Trophoblast cell (in vitro differentiated cells and primary cell): Measurements from ENCODE around the gene CORO7.

Experiments used
- DNase-seq, 2 donors: peaks; one replicate each; pipeline ENCODE4 v3.0.0-alpha.2; 2016
- H2AFZ ChIP-seq: 2 replicates; pipeline ENCODE4 v1.6.1; 2013; ENCODE audit warnings: low read length, moderate library complexity, mild to moderate bottlenecking; ENCODE audit not compliant: insufficient read depth, poor library complexity
- H2AK5ac ChIP-seq: 2 replicates; pipeline ENCODE4 v1.6.1; 2013; ENCODE audit warnings: mild to moderate bottlenecking, low read length
- H2BK120ac ChIP-seq: 2 replicates; pipeline ENCODE4 v1.6.1; 2013; ENCODE audit warnings: low read length, mild to moderate bottlenecking, moderate library complexity; ENCODE audit not compliant: insufficient read depth, poor library complexity
- H2BK12ac ChIP-seq: 2 replicates; pipeline ENCODE4 v1.6.1; 2013; ENCODE audit warnings: mild to moderate bottlenecking, low read length, moderate library complexity
- H2BK5ac ChIP-seq: 2 replicates; pipeline ENCODE4 v1.6.1; 2013; ENCODE audit warnings: low read length, low read depth, moderate library complexity, mild to moderate bottlenecking; ENCODE audit not compliant: poor library complexity
- H3K14ac ChIP-seq: 2 replicates; pipeline ENCODE4 v1.6.1; 2013; ENCODE audit warnings: mild to moderate bottlenecking, low read length
- H3K18ac ChIP-seq: 2 replicates; pipeline ENCODE4 v1.6.1; 2013; ENCODE audit warnings: mild to moderate bottlenecking, low read length
- H3K23ac ChIP-seq: 2 replicates; pipeline ENCODE4 v1.6.1; 2013; ENCODE audit warnings: low read length
- H3K27ac ChIP-seq: 2 replicates; pipeline ENCODE4 v1.5.1; 2013; ENCODE audit warnings: low read depth, mild to moderate bottlenecking, inconsistent platforms, low read length, moderate library complexity
- H3K27me3 ChIP-seq: 2 replicates; pipeline ENCODE4 v1.6.1; 2013; ENCODE audit warnings: inconsistent platforms, mild to moderate bottlenecking, low read length, moderate library complexity; ENCODE audit not compliant: insufficient read depth
- H3K36me3 ChIP-seq, 2 experiments: 1 replicate in 1 of 2; 2 replicates in 1 of 2; pipeline ENCODE4 v1.6.1; 2013; ENCODE audit warnings: low read length in 2 of 2, mild to moderate bottlenecking in 2 of 2, moderate library complexity in 1 of 2; ENCODE audit not compliant: insufficient read depth in 2 of 2, control insufficient read depth in 1 of 2
- H3K4ac ChIP-seq: 2 replicates; pipeline ENCODE4 v1.6.1; 2013; ENCODE audit warnings: low read depth, mild to moderate bottlenecking, low read length, moderate library complexity
- H3K4me1 ChIP-seq, 2 experiments: 1 replicate in 1 of 2; 2 replicates in 1 of 2; pipeline ENCODE4 v1.6.1; 2013; ENCODE audit warnings: low read length in 2 of 2, mild to moderate bottlenecking in 2 of 2, moderate library complexity in 1 of 2; ENCODE audit not compliant: insufficient read depth in 2 of 2, control insufficient read depth in 1 of 2
- H3K4me2 ChIP-seq: 2 replicates; pipeline ENCODE4 v1.6.1; 2013; ENCODE audit warnings: inconsistent platforms, mild to moderate bottlenecking, low read length, moderate library complexity
- H3K4me3 ChIP-seq: 2 replicates; pipeline ENCODE4 v1.5.1; 2013; ENCODE audit warnings: mild to moderate bottlenecking, low read depth, low read length, inconsistent platforms
- H3K79me1 ChIP-seq: one replicate; pipeline ENCODE4 v1.6.1; 2013; ENCODE audit warnings: low read length
- H3K79me2 ChIP-seq: 2 replicates; pipeline ENCODE4 v1.6.1; 2013; ENCODE audit warnings: low read length, mild to moderate bottlenecking; ENCODE audit not compliant: control insufficient read depth, insufficient read depth, poor library complexity
- H3K9ac ChIP-seq: 2 replicates; pipeline ENCODE4 v1.6.1; 2013; ENCODE audit warnings: mild to moderate bottlenecking, low read length
- H3K9me3 ChIP-seq: 2 replicates; pipeline ENCODE4 v1.6.1; 2013; ENCODE audit warnings: low read depth, mild to moderate bottlenecking, control low read depth, inconsistent platforms, low read length; ENCODE audit not compliant: insufficient read depth
- H4K12ac ChIP-seq: 2 replicates; pipeline ENCODE4 v1.6.1; 2013; ENCODE audit warnings: low read depth, mild to moderate bottlenecking, low read length, moderate library complexity
- H4K8ac ChIP-seq: 2 replicates; pipeline ENCODE4 v1.6.1; 2013; ENCODE audit warnings: low read depth, mild to moderate bottlenecking, low read length, moderate library complexity
- H4K91ac ChIP-seq: one replicate; pipeline ENCODE4 v1.6.1; 2013; ENCODE audit warnings: low read depth, mild to moderate bottlenecking, low read length, moderate library complexity
- WGBS: extraction: QIAGEN DNeasy Blood & Tissue Kit; methylation state at CpG from one replicate; pipeline ENCODE4 v1.1.7; 2013; ENCODE audit warnings: missing lambda C conversion rate; ENCODE audit not compliant: insufficient read length, insufficient coverage; ENCODE audit errors: extremely low coverage; 5-methylcytosine and 5-hydroxymethylcytosine counted together

CORO7 gene

GRCh38 chr16:4362476-4363135 is 53.8 kb downstream of the CORO7 start:
- no peak for DNase-seq
- Histone ChIP-seq H3K79me1 (no peaks in the 10 kb centered on the region), H2BK5ac (no peak overlapping the region), H4K12ac (no peak overlapping the region), H3K9ac (no peak overlapping the region), H3K27me3 (no peaks in the 10 kb centered on the region), H3K4ac (no peak overlapping the region), H3K9me3 (peaks cover 6% of the 10 kb centered on the region), H2BK12ac (no peak overlapping the region), H3K27ac (no peak overlapping the region), H3K4me2 (no peak overlapping the region), H2AFZ (no peak overlapping the region), H2BK120ac (no peak overlapping the region), H2AK5ac (no peak overlapping the region), H4K91ac (no peak overlapping the region), H3K4me1 (peaks cover 11 to 15% of the 10 kb centered on the region in 2 experiments), H3K23ac (no peak overlapping the region), H3K14ac (no peak overlapping the region), H3K36me3 (peaks cover 7 to 24% of the 10 kb centered on the region in 2 experiments), H3K18ac (no peak overlapping the region), H3K79me2 (no peaks in the 10 kb centered on the region), H4K8ac (no peak overlapping the region), H3K4me3 (no peak overlapping the region)
- WGBS, result no CpG with 5 or more reads among the region's 19 CpGs

GRCh38 chr16:4361944-4362311 is 54.5 kb downstream of the CORO7 start:
- H4K8ac ChIP-seq, result no peak overlapping the region
- no CpG with 5 or more reads among the region's 12 CpGs for WGBS
- no peak for DNase-seq

DNA sequence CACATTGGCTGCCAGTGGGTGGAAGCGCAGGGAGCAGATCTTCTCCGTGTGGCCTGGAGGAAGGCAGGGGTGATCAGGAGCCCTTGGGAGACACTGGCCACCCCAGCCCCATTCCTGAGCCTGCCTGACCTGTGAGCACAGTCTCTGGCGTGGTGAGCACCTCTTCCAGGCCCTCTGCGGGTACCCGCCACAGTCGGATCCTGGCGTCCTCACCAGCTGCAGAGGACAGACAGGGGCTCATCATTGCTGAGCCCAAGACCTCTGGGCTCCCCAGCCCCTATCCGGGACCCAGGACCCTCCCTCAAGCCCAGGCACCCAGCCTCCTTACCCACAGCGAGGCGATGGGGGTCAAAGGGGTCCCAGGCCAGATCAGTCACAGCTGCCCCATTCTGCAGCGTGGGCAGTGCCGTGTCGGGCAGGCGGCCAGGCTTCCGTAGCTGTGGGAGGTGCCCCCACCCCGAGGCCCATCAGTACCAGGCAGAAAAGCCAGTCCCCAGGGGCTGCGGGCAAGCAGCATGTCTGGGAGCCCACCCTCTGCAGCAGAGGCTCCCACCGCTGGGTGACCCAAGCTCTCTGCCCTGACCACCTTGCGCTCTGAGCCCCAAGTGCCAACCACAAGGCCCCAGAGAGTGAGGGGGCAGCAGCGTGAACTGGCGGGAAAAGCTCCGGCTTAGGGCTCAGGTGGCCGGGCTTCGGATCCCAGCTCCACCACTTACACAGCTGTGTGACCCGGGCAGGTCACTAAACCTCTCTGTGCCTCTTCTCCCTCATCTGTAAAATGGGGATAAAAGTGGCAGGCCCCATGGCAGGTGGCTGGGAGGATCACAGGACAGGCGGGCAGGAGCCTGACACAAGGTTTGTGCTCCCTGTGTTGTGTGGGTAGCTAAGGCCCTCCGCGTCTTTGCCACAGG is 55.1 kb downstream of the CORO7 start:
- H3K4ac ChIP-seq, result no peak overlapping the region
- no peak overlapping the region for H3K23ac ChIP-seq
- H3K79me1 ChIP-seq, result no peaks in the 10 kb centered on the region
- no peak overlapping the region for H2AK5ac ChIP-seq
- H4K91ac ChIP-seq, result peak overlapping the region; percentile 28
- peaks cover 6% of the 10 kb centered on the region for H3K9me3 ChIP-seq
- DNase-seq, result no peak
- H4K8ac ChIP-seq, result no peak overlapping the region
- no peaks in the 10 kb centered on the region for H3K27me3 ChIP-seq
- H3K14ac ChIP-seq, result no peak overlapping the region
- H3K4me1 ChIP-seq, result peaks cover 2 to 6% of the 10 kb centered on the region in 2 experiments
- no peak overlapping the region for H4K12ac ChIP-seq
- no peak overlapping the region for H3K18ac ChIP-seq
- H2BK120ac ChIP-seq, result no peak overlapping the region
- no peaks in the 10 kb centered on the region for H3K79me2 ChIP-seq
- WGBS, result no CpG with 5 or more reads among the region's 28 CpGs
- no peak overlapping the region for H3K27ac ChIP-seq
- H3K36me3 ChIP-seq, result peaks cover 7 to 26% of the 10 kb centered on the region in 2 experiments
- no peak overlapping the region for H3K9ac ChIP-seq
- no peak overlapping the region for H3K4me2 ChIP-seq
- no peak overlapping the region for H3K4me3 ChIP-seq
- H2BK5ac ChIP-seq, result no peak overlapping the region
- no peak overlapping the region for H2AFZ ChIP-seq
- no peak overlapping the region for H2BK12ac ChIP-seq

More at GRCh38 chr16:4361944-4362311, 54.5 kb downstream of the CORO7 start:
- H4K91ac ChIP-seq, result no peak overlapping the region
- peaks cover 7 to 24% of the 10 kb centered on the region in 2 experiments for H3K36me3 ChIP-seq
- no peak overlapping the region for H3K14ac ChIP-seq
- no peak overlapping the region for H3K4me2 ChIP-seq
- H4K12ac ChIP-seq, result no peak overlapping the region
- H3K18ac ChIP-seq, result no peak overlapping the region
- no peaks in the 10 kb centered on the region for H3K79me1 ChIP-seq
- no peak overlapping the region for H2BK120ac ChIP-seq
- H3K23ac ChIP-seq, result no peak overlapping the region
- H3K4me1 ChIP-seq, result peaks cover 6 to 11% of the 10 kb centered on the region in 2 experiments
- H3K9ac ChIP-seq, result no peak overlapping the region
- H3K27me3 ChIP-seq, result no peaks in the 10 kb centered on the region
- no peak overlapping the region for H3K4me3 ChIP-seq
- no peak overlapping the region for H2AFZ ChIP-seq
- peaks cover 6% of the 10 kb centered on the region for H3K9me3 ChIP-seq
- no peak overlapping the region for H2BK12ac ChIP-seq
- H3K27ac ChIP-seq, result no peak overlapping the region
- H2AK5ac ChIP-seq, result no peak overlapping the region
- H3K4ac ChIP-seq, result no peak overlapping the region
- H2BK5ac ChIP-seq, result no peak overlapping the region
- H3K79me2 ChIP-seq, result no peaks in the 10 kb centered on the region

- no peak overlapping the region for H3K4me3 ChIP-seq
- no CpG with 5 or more reads among the region's 11 CpGs for WGBS
- no peaks in the 10 kb centered on the region for H3K79me2 ChIP-seq
- H2BK12ac ChIP-seq, result no peak overlapping the region
- no peak overlapping the region for H3K9ac ChIP-seq
- H4K12ac ChIP-seq, result no peak overlapping the region
- no peak overlapping the region for H3K18ac ChIP-seq
- no peak overlapping the region for H4K8ac ChIP-seq
- no peak overlapping the region for H2AK5ac ChIP-seq
- H3K4ac ChIP-seq, result no peak overlapping the region
- no peak overlapping the region for H3K27ac ChIP-seq
- peaks cover 2 to 6% of the 10 kb centered on the region in 2 experiments for H3K4me1 ChIP-seq
- no peak overlapping the region for H3K4me2 ChIP-seq
- H3K23ac ChIP-seq, result no peak overlapping the region
- peaks cover 4% of the 10 kb centered on the region for H3K9me3 ChIP-seq
- H2AFZ ChIP-seq, result no peak overlapping the region
- DNase-seq, result peak in 1 of 2 donors; percentile 52
- no peak overlapping the region for H2BK120ac ChIP-seq
- no peak overlapping the region for H2BK5ac ChIP-seq
- H3K27me3 ChIP-seq, result no peaks in the 10 kb centered on the region
- H3K14ac ChIP-seq, result no peak overlapping the region
- H3K79me1 ChIP-seq, result no peaks in the 10 kb centered on the region
- H4K91ac ChIP-seq, result peak overlapping the region; percentile 28
- H3K36me3 ChIP-seq, result peaks cover 7 to 26% of the 10 kb centered on the region in 2 experiments
Observed at GRCh38 chr16:4360538-4361021, 55.8 kb downstream of the CORO7 start.
